ENCODE measurements around the gene NASP.

Gene NASP

GRCh38 chr1:45621895-45622523 is 38.2 kb downstream of the NASP start:
- no peak for DNase-seq

DNA sequence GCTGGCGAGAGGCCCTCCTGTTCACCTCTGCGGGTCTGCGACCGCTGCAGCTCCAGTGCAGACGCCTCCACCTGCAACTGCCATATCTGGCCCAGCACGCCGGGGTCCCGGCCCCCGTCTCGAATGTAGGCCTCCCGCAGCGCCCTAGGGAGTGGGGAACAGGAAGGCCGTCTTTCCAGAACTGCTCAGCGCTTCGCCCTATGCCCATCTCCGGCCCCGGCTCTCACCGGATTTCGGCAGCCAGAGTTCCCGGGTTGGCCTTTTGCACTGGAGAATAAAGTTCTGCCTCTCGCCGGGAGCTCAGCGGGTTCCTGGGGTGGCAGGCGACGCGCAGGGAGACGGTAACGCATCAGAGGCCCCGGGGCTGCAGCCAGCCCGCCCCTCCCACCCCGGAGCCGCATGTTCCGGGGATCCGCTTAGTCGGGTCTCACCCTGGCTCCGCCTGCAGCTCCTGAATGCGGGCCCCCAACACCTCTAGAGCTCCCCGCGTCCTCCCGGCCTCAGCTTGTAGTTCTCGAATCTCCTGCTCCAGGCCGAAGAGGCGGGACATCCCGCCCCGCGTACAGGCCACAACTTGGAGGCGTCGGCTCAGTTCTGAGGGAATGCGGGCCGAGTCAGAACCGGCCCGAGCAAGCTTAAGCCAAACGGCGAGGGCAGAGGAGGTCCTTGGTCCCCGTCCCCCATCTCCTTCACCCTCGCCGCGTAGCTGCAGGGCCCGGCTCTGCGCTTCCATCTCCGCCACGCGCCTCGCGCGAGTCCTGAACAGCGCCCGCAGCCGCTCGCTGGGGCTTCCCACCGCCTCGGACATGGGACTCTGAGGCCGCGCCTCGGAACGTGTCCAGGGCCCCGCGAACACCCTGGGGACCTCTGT is 38.9 kb downstream of the NASP start:
- DNase-seq, result no peak

- no peak for DNase-seq
Measured at GRCh38 chr1:45623972-45624371, 40.1 kb downstream of the NASP start, which contains the start of gene CCDC17. Gene CCDC17, minus strand, starts transcription at chr1:45624054. Its CDS starts 145 bp downstream, at chr1:45623909.

DNA sequence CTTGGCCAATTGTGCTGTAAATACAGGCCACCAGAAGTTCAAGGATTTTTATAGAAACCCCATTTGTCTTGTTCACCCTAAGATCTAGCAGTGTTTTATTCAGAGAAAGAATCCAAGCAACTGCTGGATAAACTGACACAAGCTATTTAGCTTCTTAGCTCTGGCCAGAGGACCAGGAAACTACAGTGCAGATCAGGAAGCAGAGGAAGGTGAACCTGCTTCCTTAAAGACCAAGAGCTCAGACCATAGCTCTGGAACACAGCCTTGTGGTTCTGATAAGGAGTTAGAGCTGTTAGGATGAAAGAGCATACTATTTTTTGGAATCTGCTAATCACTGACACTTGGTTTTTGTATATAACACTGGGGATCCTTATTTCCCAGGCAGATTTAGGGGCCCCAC is 45.2 kb downstream of the NASP start:
- no peak for DNase-seq

DNA sequence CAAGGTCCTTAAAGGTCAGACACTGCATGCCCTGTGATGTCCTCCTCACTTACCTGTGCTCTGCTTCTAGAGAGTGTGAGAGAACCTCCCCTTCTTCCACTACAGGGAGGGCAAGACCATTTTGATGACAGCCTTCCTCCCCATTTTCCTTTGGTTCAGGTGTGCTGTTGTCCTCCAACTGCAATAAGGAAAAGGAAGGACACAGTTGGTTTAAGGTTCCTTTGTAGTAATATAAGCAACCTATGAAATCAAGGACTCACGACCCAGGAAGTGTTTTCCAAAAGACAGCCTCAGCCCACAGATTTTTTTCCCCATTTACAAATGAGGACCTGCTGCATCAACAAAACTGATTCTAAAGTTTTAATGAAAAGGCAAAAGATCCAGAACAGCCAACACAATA is 46.6 kb downstream of the NASP start:
- DNase-seq, result no peak

GRCh38 chr1:45635211-45635610 is 51.4 kb downstream of the NASP start:
- no peak for DNase-seq

DNA sequence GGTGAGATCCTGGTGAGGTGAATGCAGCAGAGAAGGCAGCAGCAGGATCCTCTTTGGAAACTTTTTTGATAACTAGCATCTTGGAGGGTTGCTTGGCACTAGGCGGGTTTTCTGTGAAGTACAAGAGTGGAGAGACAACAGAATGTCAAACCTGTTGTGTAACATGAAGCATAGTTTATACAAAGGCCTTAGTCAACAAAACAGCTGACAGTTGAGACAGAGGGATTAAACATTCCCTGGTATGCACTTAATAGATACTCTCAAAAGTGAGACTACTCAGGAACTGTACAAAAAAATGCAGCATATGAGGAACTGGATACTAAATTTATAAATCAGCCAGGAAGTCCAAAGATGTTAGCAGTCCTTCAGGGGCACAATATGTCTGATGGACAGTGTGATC is 56.5 kb downstream of the NASP start:
- DNase-seq, result no peak

GRCh38 chr1:45643321-45643720 is 59.5 kb downstream of the NASP start:
- no peak for DNase-seq

- DNase-seq, result no peak
Measured at GRCh38 chr1:45643978-45644377, 60.1 kb downstream of the NASP start.

DNA sequence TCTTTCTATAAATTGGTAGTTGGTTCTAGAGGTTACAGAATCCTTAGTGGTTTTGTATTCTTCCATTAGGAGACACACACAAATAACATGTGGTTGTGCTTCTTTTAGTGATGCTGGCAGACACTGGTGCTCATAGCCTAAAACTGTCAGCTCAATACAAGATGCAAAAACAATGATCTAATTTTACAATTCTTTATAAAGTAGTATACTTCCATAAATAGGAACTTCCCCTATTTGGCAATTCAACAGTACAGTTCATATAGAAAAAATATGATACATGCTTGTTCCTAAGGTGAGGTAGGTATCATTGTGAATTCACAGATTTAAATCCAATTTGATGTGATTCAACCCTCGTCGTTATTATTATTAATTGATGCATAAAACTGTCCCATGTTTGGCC is 60.8 kb downstream of the NASP start:
- DNase-seq, result no peak

DNA sequence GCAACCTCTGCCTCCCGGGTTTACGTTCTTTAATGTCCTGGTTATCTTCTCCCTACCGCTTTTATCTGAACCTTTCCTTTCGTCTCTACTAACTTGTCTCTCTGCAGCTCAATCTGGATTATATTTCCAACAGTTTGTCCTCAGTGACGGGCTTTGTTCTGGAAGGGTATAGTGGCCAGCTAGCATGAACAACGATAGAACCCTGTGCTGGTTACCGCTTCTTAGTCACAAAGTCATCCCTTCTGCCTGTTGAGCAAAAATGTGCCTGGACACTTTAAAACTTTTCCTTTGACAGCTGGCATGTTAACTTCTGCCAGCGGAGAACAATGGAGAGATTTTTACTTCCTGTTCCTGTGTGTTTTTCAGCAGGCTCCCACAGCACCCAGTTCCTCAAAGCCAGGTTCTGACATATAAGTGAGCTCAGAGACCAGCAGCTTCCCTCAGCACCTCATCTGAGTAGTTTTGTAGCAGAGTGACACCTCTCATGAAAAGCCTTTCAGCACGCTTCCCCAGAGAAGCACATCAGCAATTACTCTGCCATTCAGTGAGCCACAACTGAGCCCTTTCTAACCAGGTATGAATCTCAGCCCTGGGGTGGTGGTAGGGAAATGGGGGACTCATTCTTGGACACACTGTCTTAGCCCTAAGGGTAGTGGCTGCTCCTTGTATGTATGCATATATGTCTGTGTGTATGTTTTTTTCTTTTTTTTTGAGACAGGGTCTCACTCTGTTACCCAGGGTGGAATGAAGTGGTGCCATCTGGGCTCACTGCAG is 63.6 kb downstream of the NASP start:
- no peak for DNase-seq

DNA sequence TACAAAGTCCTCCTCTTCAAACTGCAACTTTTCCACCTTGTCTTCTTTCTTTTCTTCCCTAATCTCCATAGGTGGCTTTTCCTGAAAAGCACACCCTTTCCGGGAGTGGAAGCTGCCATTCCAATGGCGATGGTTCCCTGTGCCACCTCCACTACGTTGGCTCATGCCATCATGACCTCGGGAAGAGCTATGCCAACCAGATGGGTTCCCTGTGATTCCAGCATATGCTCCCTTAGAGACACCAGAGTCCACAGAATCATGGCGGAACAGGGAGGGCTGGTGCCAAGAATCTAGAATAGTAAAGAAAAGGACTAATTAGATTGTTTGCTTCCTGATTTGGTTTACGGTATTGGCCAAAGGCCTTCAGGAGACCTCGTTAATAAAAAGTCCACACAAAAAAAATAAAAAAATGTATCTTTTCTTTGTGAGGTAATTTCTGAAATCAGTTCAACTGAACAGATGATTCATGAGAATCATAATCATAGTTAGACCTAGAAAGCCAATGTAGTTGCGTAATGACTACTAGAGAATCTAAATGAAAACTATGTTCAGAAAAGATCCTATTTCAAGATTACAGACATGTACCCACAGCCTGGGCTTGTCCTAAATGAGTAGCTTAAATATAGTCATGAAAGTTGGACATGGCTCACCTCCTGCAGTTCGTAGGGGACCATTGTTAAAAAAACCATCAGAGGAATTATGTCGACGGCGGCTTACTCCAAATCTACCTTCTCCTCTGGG is 70.9 kb downstream of the NASP start:
- no peak for DNase-seq

GRCh38 chr1:45656573-45657226 is 72.9 kb downstream of the NASP start:
- DNase-seq, result no peak

- no peak for DNase-seq
Measured at GRCh38 chr1:45658171-45658570, 74.3 kb downstream of the NASP start.

DNA sequence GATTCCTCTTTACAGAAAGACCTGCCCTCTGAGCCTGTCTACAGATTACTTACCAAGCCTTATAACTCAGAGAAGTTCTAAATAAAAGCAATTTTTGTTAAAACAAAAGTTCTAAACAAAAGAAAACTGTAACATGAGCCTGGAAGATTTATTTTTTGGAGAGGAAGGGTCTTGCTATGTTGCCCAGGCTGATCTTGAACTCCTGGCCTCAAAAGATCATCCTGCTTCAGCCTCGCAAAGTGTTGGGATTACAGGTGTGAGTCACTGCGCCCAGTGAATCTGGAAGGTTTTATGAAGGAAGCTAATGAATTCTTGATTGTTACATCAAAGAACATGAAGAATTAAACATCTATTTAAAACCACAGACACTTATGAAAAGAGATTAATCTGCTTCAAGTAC is 75.4 kb downstream of the NASP start:
- no peak for DNase-seq

- DNase-seq, result no peak
Measured at GRCh38 chr1:45660336-45660735, 76.5 kb downstream of the NASP start.

DNA sequence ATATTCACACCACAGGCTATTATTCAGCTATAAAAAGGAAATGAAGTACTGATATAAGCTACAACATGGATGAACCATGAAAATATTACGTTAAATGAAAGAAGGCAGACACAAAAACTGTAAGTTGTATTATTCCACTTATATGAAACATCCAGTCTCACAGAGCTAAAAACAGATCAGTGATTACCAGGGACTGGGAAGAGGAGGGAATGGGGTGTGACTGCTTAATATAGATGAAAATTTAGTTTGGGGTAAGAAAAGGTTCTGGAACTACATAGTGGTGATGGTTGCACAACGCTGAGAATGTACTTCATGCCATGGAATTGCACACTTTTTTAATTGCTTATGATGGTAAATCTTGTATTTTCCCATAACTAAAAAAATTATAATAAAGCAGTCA is 83.0 kb downstream of the NASP start:
- no peak for DNase-seq

GRCh38 chr1:45667321-45668111 is 83.7 kb downstream of the NASP start:
- DNase-seq, result no peak

Data from activated naive CD4-positive, alpha-beta T cell treated with Interleukin-2 at 50 U/mL for 16 hours (primary cell).